CD4-positive, CD25-positive, alpha-beta regulatory T cell (primary cell): ENCODE data around the gene HIRIP3. TPM values are rescaled to one million over a fixed set of nuclear protein-coding genes. Genes with fewer than 3 reads are reported as not detected.

Experiments used
- ATAC-seq, 2 donors: fragments of 150-1000 bp; cut with Tn5 transposase; one replicate each; pipeline ENCODE4 v1.10.0; 2021; ENCODE audit warnings: low read depth in 2 of 2, moderate number of reproducible peaks in 2 of 2, moderate library complexity in 1 of 2
- DNase-seq, 3 donors: peaks; one replicate each; pipeline versions ENCODE4 v3.0.0 to v3.0.0-alpha.2; 2012 to 2022; ENCODE audit warnings: mixed read lengths in 1 of 3
- H3K27ac ChIP-seq: one replicate; pipeline ENCODE4 v1.7.0; 2013; ENCODE audit warnings: mild to moderate bottlenecking, low read length; ENCODE audit not compliant: insufficient read depth, poor library complexity, severe bottlenecking
- H3K27me3 ChIP-seq: one replicate; pipeline ENCODE4 v1.7.0; 2013; ENCODE audit warnings: low read length; ENCODE audit not compliant: control insufficient read depth, insufficient read depth
- H3K36me3 ChIP-seq: one replicate; pipeline ENCODE4 v1.7.0; 2013; ENCODE audit warnings: mild to moderate bottlenecking, low read length, moderate library complexity; ENCODE audit not compliant: control insufficient read depth, insufficient read depth
- H3K4me1 ChIP-seq: 2 replicates; pipeline ENCODE4 v1.7.0; 2013; ENCODE audit warnings: mild to moderate bottlenecking, low read length; ENCODE audit not compliant: insufficient read depth, control insufficient read depth, poor library complexity, severe bottlenecking
- H3K4me3 ChIP-seq: one replicate; pipeline ENCODE4 v1.7.0; 2013; ENCODE audit warnings: low read depth, mild to moderate bottlenecking, low read length, moderate library complexity
- H3K9me3 ChIP-seq, 2 experiments: 1 replicate in 1 of 2; 2 replicates in 1 of 2; pipeline ENCODE4 v1.7.0; 2013; ENCODE audit warnings: low read length in 2 of 2, mild to moderate bottlenecking in 1 of 2, moderate library complexity in 1 of 2; ENCODE audit not compliant: control insufficient read depth in 2 of 2
- H3K27ac Mint-ChIP-seq, 3 donors: one replicate each; pipeline ENCODE4 v1.8.0; 2020 to 2022; ENCODE audit warnings: mild to moderate bottlenecking in 3 of 3, mixed read lengths in 3 of 3, moderate library complexity in 2 of 3
- H3K27me3 Mint-ChIP-seq: one replicate; pipeline ENCODE4 v1.8.0; 2022; ENCODE audit warnings: mild to moderate bottlenecking, mixed read lengths
- H3K36me3 Mint-ChIP-seq: one replicate; pipeline ENCODE4 v1.8.0; 2020; ENCODE audit warnings: mixed read lengths
- H3K4me1 Mint-ChIP-seq, 4 donors: one replicate each; pipeline ENCODE4 v1.8.0; 2020 to 2022; ENCODE audit warnings: mixed read lengths in 4 of 4, mild to moderate bottlenecking in 1 of 4
- H3K4me3 Mint-ChIP-seq, 4 donors: one replicate each; pipeline ENCODE4 v1.8.0; 2020 to 2022; ENCODE audit warnings: mild to moderate bottlenecking in 4 of 4, mixed read lengths in 4 of 4, moderate library complexity in 3 of 4
- H3K9me3 Mint-ChIP-seq, 7 donors: one replicate each; pipeline ENCODE4 v1.8.0; 2020 to 2022; ENCODE audit warnings: mixed read lengths in 7 of 7, mild to moderate bottlenecking in 3 of 7, moderate library complexity in 2 of 7
- polyA plus RNA-seq, 4 donors: library from polyadenylated mRNA; unstranded; fragments of 300-500 nt; fragmentation: Illumina TruSeq; gene quantifications; one replicate each; pipeline ENCODE4 v1.2.3, GENCODE V29; 2021
- total RNA-seq: library from RNA; stranded (reverse); gene quantifications from one replicate; pipeline ENCODE4 v1.2.3, GENCODE V29; 2022

HIRIP3 gene
- total and polyA plus RNA-seq, 5 donors from 2014 or later: 12.4 to 19.9 (median 15.0) TPM

- Mint-ChIP-seq H3K4me1 (peaks cover 13 to 42% (median 28%) of the 10 kb centered on the region in 4 donors), H3K36me3 (peaks cover 8% of the 10 kb centered on the region), H3K27ac (peak overlapping the region; percentile 87 to 93 (median 89)), H3K4me3 (peak overlapping the region; percentile 84 to 100 (median 90)), H3K27me3 (no peaks in the 10 kb centered on the region), H3K9me3 (no peaks in the 10 kb centered on the region)
- H3K9me3 ChIP-seq: no peaks in the 10 kb centered on the region
- peaks cover 37% of the 10 kb centered on the region for H3K4me1 ChIP-seq
- peak overlapping the region; percentile 87 for H3K4me3 ChIP-seq
- peak overlapping the region; percentile 83 for H3K27ac ChIP-seq
- H3K27me3 ChIP-seq: no peaks in the 10 kb centered on the region
- peak; percentile 6 to 46 (median 26) for DNase-seq
- ATAC-seq: no peak
- peaks cover 21% of the 10 kb centered on the region for H3K36me3 ChIP-seq
Observed at GRCh38 chr16:29974291-29975133, 20.9 kb downstream of the HIRIP3 start.

GRCh38 chr16:29973384-29974246 is 21.8 kb downstream of the HIRIP3 start, which contains the start of gene TAOK2:
Gene TAOK2 (plus strand): TSS chr16:29973868. CDS start chr16:29977773, 3,905 bp downstream.
- ATAC-seq (peak; percentile 95 to 96), DNase-seq (peak; percentile 90 to 98 (median 93))
- Mint-ChIP-seq H3K9me3 (no peaks in the 10 kb centered on the region), H3K27me3 (no peaks in the 10 kb centered on the region), H3K27ac (peak within 1 kb of the TSS; percentile 87 to 93 (median 89)), H3K36me3 (peaks cover 7% of the 10 kb centered on the region), H3K4me1 (peaks cover 16 to 42% (median 28%) of the 10 kb centered on the region in 4 donors), H3K4me3 (peak within 1 kb of the TSS; percentile 84 to 100 (median 90))
- H3K4me3 ChIP-seq: peak within 1 kb of the TSS; percentile 87
- no peaks in the 10 kb centered on the region for H3K27me3 ChIP-seq
- H3K4me1 ChIP-seq: peaks cover 37% of the 10 kb centered on the region
- peaks cover 16% of the 10 kb centered on the region for H3K36me3 ChIP-seq
- H3K9me3 ChIP-seq: no peaks in the 10 kb centered on the region
- peak within 1 kb of the TSS; percentile 83 for H3K27ac ChIP-seq

GRCh38 chr16:29972992-29973383 is 22.4 kb downstream of the HIRIP3 start:
- peak overlapping the region in 2 of 3 donors; percentile 87 to 88 for H3K27ac Mint-ChIP-seq
- Histone ChIP-seq H3K4me3 (peak overlapping the region; percentile 57), H3K9me3 (no peaks in the 10 kb centered on the region), H3K36me3 (peaks cover 16% of the 10 kb centered on the region), H3K27me3 (no peaks in the 10 kb centered on the region), H3K4me1 (peaks cover 37% of the 10 kb centered on the region), H3K27ac (peak overlapping the region; percentile 83)
- H3K27me3 Mint-ChIP-seq: no peaks in the 10 kb centered on the region
- DNase-seq: no peak
- peaks cover 10% of the 10 kb centered on the region for H3K36me3 Mint-ChIP-seq
- H3K9me3 Mint-ChIP-seq: no peaks in the 10 kb centered on the region
- peaks cover 20 to 42% (median 28%) of the 10 kb centered on the region in 4 donors for H3K4me1 Mint-ChIP-seq
- H3K4me3 Mint-ChIP-seq: peak overlapping the region; percentile 84 to 100 (median 90)
- ATAC-seq: no peak

- DNase-seq: no peak
Observed at GRCh38 chr16:29972500-29972899, 22.9 kb downstream of the HIRIP3 start.

GRCh38 chr16:29971304-29971703 is 24.1 kb downstream of the HIRIP3 start:
- Mint-ChIP-seq H3K9me3 (no peaks in the 10 kb centered on the region), H3K27ac (no peak overlapping the region), H3K4me1 (peaks cover 16 to 30% (median 22%) of the 10 kb centered on the region in 4 donors), H3K36me3 (peaks cover 10% of the 10 kb centered on the region), H3K27me3 (no peaks in the 10 kb centered on the region), H3K4me3 (peak overlapping the region in 1 of 4 donors; percentile 74)
- peaks cover 29% of the 10 kb centered on the region for H3K4me1 ChIP-seq
- H3K27ac ChIP-seq: no peak overlapping the region
- DNase-seq (no peak), ATAC-seq (no peak)
- no peaks in the 10 kb centered on the region for H3K9me3 ChIP-seq
- no peaks in the 10 kb centered on the region for H3K27me3 ChIP-seq
- no peak overlapping the region for H3K4me3 ChIP-seq
- H3K36me3 ChIP-seq: peaks cover 15% of the 10 kb centered on the region

More at GRCh38 chr16:29972500-29972899, 22.9 kb downstream of the HIRIP3 start:
- no peak for ATAC-seq
- peaks cover 20 to 42% (median 28%) of the 10 kb centered on the region in 4 donors for H3K4me1 Mint-ChIP-seq
- H3K4me3 Mint-ChIP-seq: peak overlapping the region; percentile 84 to 100 (median 90)
- H3K27me3 Mint-ChIP-seq: no peaks in the 10 kb centered on the region
- peak overlapping the region; percentile 83 for H3K27ac ChIP-seq
- H3K9me3 ChIP-seq: no peaks in the 10 kb centered on the region
- peak overlapping the region in 2 of 3 donors; percentile 36 to 87 for H3K27ac Mint-ChIP-seq
- H3K9me3 Mint-ChIP-seq: no peaks in the 10 kb centered on the region
- H3K4me3 ChIP-seq: no peak overlapping the region
- H3K36me3 ChIP-seq: peaks cover 15% of the 10 kb centered on the region
- no peaks in the 10 kb centered on the region for H3K27me3 ChIP-seq
- H3K4me1 ChIP-seq: peaks cover 37% of the 10 kb centered on the region
- peaks cover 10% of the 10 kb centered on the region for H3K36me3 Mint-ChIP-seq

GRCh38 chr16:29968205-29968604 is 27.2 kb downstream of the HIRIP3 start:
- Histone ChIP-seq H3K9me3 (no peaks in the 10 kb centered on the region), H3K27ac (no peak overlapping the region), H3K36me3 (peaks cover 15% of the 10 kb centered on the region), H3K4me1 (peaks cover 5% of the 10 kb centered on the region), H3K4me3 (no peak overlapping the region), H3K27me3 (no peaks in the 10 kb centered on the region)
- Mint-ChIP-seq H3K36me3 (peaks cover 10% of the 10 kb centered on the region), H3K27me3 (no peaks in the 10 kb centered on the region), H3K4me1 (peaks cover 9 to 21% (median 13%) of the 10 kb centered on the region in 4 donors), H3K9me3 (no peaks in the 10 kb centered on the region), H3K4me3 (peak overlapping the region in 2 of 4 donors; percentile 37 to 65), H3K27ac (no peak overlapping the region)
- ATAC-seq (no peak), DNase-seq (no peak)

GRCh38 chr16:29963021-29963743 is 32.2 kb downstream of the HIRIP3 start:
- peak overlapping the region; percentile 91 for H3K27ac ChIP-seq
- Mint-ChIP-seq H3K27ac (peak overlapping the region; percentile 77 to 97 (median 93)), H3K9me3 (no peaks in the 10 kb centered on the region), H3K27me3 (peaks cover 4% of the 10 kb centered on the region), H3K36me3 (no peaks in the 10 kb centered on the region), H3K4me1 (peaks cover 9 to 30% (median 25%) of the 10 kb centered on the region in 4 donors), H3K4me3 (peak overlapping the region; percentile 91 to 96 (median 92))
- DNase-seq (no peak), ATAC-seq (no peak)
- H3K36me3 ChIP-seq: peaks cover 4% of the 10 kb centered on the region
- no peaks in the 10 kb centered on the region for H3K9me3 ChIP-seq
- H3K27me3 ChIP-seq: no peaks in the 10 kb centered on the region
- peaks cover 23% of the 10 kb centered on the region for H3K4me1 ChIP-seq
- H3K4me3 ChIP-seq: peak overlapping the region; percentile 94
